Activated gamma-delta T cell treated with anti-CD3 and anti-CD28 coated beads, Interleukin-2, amount 50 U/mL, for 16 hours (primary cell): ENCODE measurements around the gene DGCR2.
"Not testable (repeated sequence)": the region's sequence is repeated elsewhere in the genome, so short reads cannot be mapped to it uniquely, and the experiment has no call there.

Experiments used
- DNase-seq: peaks from one replicate; pipeline ENCODE4 v3.0.0-alpha.2; 2020; ENCODE audit warnings: low read depth

DGCR2 gene

DNA sequence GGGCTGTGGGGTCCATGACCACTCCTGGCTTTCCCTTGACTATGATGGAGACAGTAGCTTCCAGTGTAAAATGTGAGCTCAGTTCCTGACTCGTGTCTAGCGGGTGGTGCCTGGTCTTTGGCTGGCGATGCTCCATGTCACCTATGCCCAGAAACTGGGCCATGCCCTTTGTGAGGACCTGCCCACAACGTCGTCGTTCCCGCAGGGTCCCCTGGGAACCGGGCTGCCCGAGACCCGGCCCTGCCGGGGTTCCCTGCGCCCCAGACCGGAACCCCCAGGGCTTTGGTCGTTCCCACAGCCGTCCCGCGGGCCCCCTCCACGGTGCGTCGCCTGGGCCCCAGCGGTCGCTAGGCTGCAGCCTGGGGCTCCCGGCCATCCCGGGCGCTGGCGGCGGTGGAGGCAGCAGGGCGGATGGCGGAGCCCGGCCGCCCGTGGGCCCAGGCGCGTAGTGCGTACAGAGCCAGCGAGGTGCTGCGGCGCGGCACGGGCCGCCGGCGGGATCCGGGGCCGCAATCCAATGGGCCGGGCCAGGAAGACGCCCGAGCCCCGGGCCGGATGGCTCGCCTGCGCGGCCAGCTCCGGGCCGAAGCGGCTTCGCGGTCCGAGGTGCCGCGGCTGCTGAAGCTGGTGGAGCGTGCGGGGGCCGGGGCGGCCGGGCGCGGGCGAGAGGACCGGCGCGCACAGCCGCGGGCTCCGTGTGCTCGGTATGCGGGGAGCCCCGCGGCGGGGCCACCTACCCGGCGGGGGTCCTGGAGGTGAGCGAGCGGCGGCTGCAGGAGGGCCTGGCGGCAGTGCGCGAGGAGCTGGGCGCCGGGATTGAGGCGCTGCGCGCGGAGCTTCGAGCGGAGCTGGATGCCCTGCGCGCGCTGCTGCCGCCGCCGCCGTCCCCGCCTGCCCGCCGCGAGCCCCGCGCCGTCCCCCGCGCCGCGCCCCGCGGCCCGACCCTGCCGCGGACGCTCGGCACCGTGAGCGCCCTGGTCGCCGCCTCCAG, 92.8 kb downstream of the DGCR2 start:
- not testable (repeated sequence) for DNase-seq

DNA sequence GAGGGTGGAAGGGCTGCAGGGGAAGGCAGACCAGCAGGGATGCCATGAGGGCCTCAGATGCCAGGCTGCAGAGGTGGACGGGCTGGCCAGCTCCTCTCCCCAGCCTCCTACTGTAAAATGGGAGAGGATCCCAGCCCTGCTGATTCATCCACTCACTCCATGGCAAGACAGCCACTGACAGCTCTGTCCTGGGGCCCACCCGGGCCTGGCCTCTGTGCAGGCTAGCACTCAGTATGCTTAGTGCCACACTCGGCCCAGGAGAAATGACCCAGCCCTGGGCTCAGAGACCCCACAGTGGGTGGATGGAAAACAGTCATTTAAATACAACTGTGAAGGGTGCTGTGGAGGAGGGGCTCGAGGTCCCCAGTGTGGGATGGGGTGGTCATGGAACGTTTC, 94.2 kb downstream of the DGCR2 start:
- not testable (repeated sequence) for DNase-seq

DNA sequence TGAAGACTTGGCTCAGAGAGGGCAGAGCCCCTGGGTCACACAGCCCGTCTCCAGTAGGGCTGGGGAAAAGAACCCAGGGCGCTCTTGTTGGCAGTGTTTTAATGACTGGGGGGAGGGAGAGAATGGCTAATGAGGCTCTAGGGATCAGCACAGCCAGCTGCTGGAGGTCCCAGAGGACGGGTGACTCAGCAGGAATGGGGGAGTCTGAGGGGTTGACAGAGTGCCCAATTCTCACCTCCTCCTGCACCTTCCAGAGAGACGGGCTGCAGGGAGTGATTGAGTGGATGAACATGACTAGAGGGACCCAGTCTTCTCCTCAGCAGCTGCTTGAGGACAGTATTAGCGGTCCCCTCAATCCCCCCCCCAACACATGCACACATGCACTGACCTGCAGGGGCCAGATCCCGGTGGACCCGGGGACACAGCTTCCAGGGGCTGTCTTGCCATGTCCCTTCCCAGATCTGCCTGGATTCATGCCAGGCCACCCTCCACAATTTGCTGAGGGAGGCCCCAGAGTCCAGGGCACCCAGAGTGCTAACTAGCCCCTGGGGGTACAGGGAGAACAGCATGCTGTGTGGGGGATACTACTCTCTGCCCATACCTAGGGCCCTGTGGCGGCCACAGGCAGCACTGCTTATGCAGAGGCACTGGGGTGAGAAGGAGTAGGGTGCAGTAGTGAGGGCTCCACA, 94.7 kb downstream of the DGCR2 start:
- not testable (repeated sequence) for DNase-seq

DNA sequence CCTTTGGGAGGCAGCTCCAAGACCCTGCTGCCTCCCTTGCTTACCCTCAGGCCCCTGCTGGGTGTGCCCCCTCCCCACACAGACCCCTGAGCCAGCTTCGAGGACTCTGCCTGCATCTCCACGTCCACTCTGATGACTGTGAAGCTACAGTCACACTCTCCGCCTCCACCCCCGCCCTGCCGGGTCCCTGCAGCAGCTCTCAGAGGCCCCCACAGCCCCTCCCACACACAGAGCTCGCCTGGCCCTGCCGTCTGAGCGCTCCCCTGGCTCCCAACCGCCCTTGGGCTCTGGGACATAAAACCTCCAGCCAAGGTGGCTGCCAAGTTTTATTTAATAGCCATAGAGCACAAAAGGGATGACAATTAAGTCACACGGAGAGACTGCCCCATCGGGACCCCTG, 96.1 kb downstream of the DGCR2 start:
- DNase-seq: not testable (repeated sequence)

DNA sequence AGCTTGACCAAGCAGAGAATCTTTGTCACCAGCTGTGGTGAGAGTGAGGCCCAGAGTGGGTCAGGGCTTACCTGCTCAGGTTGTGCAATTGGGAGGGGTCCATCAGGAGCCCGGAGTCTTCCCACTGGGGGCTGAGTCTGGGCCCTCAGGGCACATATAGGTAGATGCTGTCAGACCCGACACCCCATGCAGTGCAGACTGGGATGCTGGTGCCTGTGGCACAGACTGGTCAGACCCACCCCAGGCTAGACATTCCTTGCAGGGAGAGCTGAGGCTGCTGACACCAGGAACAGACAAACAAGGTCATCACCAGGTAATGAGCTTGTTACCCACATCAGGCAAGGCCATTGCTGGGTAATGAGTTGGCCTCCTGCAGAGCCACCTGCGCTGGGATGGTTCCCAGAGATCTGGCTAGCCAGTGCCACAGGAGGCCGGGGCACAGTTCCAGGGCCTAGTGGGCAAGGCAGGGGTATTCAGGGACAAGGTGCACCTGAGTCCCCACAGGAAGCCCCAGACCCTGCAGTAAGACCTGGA, 97.2 kb downstream of the DGCR2 start:
- not testable (repeated sequence) for DNase-seq

DNA sequence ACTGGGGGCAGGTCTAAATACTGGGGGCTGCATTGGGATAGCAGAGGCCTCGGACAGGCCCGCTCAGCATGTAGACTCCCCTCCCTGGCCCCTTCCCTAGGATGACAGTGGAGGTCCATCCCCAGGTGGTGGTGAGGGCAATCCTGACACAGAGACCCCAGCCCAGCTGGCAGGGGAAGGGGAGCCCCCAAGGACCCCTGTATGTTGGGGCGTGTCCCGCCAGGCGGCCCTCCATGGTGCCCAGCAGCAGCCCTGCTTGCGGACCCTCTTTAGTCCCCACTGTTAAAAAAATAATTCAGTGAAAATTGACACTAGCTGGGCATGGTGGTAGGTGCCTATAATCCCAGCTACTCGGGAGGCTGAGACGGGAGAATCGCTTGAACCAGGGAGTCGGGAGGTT, 98.3 kb downstream of the DGCR2 start:
- DNase-seq: not testable (repeated sequence)

DNA sequence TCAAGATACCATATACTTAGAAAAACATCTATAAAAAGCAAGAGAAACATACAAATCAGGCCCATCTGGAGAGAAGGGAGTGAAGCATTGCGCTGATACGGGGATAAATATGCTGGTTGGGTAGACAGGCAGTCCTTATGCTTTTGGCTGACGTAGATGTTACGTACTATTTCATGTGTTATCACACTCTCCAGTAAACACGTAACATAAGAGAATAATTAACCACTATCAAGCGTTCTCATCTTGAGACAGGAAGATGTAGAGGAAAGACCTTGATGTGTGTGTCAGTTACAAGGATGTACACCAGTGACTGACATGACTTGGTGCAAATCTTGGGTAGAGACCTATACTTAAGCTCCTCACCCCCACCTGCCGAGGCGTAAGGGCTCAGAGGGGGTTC, 99.5 kb downstream of the DGCR2 start:
- no peak for DNase-seq

DNA sequence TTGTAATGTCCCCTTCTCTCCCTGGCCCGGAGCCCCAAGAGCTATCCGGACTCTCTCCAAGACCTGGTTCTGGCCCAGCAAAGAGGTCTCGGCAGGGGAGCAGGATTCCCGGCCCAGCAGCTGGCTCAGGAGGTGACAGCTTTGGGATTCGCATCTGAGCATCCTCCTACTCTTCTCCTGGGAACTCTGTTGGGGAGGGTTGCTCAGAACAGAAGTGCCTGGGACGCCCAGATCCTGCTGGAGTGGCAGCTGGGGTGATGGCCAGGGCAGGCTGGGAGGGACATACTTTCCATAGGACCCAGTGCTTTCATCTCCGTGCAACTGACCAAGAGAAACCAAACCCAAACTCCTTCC, 102.6 kb downstream of the DGCR2 start:
- DNase-seq: no peak

DNA sequence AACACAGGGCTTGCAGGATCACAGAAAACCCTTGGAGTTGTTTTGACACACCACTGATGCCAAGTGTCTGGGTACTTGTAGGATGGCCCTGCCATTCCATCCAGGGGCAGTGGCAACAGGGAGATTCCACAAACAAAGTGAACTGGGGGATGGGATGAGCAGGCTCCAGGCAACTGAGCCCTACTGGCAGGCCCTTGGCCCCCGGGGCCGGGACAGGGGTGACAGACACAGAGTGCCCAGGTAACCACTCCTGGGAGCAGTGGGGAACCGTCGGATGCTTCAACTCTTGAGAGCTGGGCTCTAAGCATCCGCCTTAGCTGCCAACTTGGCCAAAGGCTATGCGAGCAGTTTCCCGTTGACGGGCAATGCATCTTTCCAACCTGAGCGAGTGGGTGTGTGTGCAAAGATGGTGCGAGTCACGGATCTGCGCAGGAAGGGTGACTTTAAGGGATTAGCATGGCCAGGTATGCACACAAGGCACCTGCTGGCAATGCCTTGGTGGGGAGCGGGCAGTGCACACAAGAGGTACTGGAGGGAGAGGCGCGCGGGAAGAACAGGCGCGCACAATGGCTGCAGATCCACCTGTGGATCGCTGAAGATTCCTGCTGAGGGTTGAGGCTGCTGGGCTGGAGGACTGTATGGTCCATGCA, 103.1 kb downstream of the DGCR2 start:
- no peak for DNase-seq

DNA sequence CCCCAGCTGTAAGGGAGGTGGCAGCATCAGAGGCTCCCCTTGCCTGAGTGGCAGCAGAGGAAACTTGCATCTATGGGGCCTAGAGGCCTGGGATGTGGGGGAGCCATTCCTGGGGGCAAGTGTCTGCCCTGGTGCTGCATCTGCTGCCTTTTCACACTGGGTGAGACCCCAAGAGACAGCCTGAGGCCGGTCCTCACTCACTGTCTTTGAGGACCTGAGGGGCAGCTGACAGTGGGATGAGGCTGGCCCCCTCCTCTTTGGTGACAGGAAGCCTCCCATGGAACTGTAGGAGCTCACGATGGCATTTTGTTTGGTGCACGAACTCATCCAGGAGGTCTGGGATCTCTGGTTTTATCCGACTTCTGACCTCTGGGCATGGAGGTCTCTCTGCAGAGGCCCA, 104.0 kb downstream of the DGCR2 start:
- DNase-seq: no peak

DNA sequence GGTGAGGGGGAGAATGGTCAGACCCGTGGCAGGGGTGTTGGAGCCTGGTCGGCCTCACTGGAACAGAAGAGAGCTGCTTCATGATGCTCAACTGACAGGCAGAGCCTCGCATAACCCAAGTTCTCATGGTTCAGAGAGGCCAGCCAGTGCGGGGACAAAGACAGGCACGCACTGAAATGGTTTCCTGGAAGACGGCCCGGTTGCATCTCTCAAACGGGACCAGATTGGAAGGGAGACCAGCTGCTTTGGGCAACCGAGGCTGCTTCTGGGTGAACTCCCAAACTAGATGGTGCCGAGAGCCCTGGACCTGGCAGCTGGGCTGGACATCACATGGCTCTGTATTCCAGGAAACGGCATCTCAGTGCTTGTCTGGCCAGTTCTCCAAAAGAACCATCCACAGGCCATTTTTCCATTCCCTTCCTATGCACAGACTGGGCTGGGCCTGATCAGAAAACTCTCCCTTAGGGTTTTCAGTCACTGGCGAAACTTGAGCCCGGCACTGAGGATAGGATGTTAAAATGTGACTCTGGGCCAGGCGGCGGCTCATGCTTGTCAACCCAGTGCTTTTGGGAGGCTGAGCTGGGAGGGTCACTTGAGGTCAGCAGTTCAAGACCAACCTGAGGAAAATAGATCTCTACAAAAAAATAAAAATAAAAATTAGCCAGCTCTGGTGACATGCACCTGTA, 106.0 kb downstream of the DGCR2 start:
- no peak for DNase-seq

DNA sequence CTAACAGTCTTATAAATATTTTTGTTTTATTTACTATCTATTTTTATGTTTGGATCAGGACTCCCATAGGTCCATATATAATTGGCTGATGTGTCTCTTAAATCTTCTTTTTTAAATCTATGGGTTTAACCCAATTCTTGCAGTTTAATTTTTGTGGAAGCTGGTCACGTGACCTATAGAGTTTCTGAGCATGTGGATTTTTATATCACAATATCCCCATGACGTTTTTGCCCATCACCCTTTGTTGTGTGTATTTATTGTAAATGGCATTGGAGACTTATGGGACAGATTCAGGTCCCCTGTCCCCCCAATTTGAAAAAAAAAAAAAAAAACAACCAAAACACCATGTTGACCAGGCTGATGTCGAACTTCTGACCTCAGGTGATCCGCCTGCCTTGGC, 107.3 kb downstream of the DGCR2 start:
- DNase-seq: no peak

DNA sequence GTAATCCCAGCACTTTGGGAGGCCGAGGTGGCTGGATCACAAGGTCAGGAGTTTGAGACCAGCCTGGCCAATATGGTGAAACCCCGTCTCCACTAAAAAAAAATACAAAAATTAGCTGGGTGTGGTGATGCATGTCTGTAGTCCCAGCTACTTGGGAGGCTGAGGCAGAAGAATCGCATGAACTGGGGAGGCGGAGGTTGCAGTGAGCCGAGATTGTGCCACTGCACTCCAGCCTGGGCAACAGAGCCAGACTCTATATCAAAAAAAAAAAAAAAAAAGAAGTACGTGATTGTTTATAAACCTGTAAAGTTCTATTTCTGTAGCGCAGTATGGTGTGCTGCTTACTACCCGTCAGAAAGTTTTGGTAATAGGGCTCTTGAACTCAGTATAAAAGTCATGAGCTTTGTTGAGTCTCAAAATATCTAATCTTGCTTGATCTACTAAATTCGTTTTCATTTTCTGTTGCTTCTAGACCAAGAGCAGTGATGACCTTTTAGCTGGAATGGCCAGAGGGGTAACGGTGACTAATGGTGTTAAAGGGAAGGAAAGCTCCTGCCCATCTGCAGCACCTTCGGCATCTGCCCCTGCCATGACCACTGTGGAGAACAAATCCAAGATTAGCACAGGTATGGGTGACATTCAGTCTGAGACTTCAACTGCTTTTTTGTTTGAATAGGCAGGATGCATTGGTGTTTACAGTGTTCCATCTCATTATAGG, 108.2 kb downstream of the DGCR2 start:
- DNase-seq: not testable (repeated sequence)

DNA sequence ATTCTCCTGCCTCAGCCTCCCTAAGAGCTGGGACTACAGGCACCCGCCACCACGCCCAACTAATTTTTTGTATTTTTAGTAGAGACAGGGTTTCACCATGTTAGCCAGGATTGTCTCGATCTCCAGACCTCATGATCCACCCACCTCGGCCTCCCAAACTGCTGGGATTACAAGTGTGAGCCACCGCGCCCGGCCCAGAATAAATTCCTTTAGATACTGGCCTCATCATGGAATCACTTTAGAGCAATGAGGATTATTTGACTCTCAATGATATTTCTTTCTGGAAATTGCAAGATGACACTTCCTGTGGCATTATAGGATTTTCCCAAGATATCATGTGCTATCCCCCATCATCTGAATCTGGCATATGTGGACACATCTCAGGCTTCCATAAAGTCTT, 108.8 kb downstream of the DGCR2 start:
- not testable (repeated sequence) for DNase-seq

DNA sequence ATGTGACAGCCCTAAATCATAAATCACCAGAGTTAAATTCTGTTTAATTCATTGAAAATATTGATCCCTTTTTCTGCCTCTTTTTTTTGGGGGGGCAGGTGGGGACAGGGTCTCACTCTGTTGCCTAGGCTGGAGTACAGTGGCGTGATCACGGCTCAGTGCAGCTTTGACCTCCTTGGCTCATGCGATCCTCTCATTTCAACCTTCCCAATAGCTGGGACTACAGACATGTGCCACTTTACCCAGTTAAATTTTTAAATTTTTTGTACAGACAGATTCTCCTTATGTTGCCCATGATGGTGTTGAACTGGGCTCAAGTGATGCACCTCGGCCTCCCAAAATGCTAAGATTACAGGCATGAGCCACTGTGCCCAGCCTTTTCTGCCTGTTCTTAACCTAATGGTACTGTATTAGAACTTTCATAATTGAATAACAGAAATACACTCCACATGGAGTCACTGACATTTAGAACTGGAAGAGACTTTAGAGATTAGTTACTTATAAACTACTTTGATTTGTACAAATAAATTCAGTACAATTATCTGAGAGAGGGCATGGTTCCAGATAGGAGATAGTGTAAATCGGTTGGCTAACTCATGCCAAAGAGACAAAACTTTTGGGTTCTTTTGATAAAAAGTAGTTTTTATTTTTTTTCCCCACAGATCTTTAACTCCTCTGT, 109.8 kb downstream of the DGCR2 start:
- DNase-seq: no peak

DNA sequence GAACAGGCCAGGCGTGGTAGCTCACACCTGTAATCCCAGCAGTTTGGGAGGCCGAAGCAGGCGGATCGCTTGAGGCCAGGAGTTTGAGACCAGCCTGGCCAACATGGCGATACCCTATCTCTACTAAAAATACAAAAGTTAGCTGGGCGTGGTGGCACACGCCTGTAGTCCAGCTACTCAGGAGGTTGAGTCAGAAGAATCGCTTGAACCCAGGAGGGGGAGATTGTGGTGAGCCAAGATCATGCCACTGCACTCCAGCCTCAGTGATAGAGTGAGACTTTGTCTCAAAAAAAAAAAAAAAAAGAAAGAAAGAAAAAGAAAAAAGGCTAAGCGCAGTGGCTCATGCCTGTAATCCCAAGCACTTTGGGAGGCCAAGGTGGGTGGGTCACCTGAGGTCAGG, 110.6 kb downstream of the DGCR2 start:
- DNase-seq: not testable (repeated sequence)

DNA sequence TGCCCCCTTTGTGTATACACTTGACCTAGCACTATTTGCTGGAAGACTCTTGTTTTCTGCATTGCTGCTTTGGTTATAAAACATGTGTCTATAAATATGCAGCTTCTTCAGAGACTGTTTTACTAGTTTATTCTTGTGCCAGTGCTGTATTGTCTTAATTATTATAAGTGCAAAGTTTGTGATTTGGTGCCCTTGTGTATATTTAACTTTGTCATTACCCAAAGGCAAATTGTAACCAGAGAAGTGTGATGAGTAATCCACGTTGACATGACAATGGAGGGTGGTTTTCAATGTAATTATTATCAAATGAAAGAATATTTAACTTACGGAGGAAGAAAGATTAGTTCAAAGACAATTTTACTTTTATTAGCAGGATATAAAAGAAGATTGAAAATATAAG, 111.1 kb downstream of the DGCR2 start:
- no peak for DNase-seq

DNA sequence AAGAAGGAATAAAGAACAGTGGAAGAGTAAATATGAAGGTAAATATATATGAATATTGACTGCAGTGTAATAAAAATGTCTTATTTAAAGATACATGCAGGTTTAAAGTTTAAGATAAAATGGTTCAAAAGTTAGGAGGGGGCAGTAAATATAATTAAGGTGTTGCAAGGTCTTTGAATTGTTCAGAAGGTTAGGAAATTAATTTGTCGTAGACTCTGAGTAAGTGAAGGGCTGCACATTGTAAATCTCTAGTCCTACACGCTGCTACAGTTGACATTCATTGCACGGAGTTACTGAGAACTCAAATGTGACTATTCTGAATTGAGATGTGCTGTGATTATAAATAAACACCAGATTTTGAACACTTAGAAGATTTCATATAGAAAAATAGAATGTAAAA, 116.3 kb downstream of the DGCR2 start:
- no peak for DNase-seq

DNA sequence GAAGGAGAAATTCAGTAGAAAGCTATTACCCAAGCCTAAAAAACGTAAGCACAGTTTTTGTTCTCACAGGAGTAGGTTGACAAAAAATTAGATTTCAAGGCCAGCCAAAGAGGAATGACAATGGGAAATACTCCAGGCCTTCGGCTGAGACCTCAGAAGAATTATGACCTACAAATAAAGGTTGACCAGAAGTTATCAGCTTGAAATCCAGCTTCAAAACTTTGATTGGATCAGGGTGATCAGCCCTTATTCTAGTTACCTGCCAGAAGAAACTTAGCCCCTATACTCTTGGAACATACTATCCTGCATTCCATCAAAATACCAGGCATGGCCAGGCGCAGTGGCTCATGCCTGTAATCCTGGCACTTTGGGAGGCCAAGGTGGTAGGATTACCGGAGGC, 117.7 kb downstream of the DGCR2 start:
- DNase-seq: no peak

DNA sequence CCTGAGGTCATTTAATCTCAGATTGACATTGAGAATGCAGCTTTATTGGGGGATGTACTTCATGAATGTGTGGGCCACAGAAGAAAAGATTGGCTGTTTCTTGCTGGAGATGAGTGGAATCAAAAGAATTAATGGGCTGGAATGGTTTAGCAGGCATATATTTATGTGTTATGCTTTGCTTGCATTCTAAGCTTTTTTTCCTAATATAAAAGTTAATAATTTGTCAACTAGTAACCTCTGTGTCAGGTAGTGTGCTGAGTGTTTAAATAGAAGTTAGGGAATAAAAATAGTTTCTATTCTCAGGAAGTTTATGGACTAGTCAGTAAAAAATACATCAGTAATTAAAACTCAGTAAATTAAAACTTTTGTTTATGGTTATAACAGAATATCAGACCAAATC, 118.7 kb downstream of the DGCR2 start:
- DNase-seq: no peak

DNA sequence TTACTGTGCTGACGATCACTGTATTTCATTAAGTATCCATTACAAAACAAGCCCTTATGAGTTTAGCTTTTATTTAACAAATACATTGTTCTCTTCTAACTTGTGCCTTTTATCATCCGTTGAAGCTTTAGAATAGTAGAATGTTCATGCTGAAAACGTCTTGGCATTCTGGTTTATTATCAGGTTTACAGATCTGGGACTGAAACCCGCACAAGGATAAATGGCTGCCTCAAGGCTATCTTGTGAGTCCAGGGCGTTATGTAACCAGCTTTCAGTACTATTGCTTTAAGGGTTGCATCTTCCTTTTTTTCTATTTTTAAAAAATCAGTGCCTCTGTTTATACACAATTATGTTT, 119.6 kb downstream of the DGCR2 start:
- no peak for DNase-seq
